Measurements from ENCODE around the gene CDH1.

Gene CDH1

DNA sequence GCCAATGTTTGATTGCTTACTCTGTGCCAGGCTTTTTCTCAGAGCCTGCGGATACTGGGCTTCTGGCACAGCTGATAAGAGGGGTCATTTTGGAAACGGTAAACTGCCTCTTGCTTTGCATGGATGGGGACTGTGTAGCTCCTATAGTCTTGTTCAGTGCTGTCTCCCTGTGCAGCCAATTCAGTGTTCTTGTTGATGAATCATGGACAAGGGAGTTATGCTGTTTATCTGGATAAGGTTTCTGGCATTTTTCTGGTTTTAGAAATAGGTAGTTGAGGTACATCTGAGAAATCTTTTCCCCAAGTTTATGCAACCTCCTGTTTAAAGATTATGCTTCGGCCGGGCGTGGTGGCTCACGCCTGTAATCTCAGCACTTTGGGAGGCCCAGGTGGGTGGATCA is 89.6 kb downstream of the CDH1 start:
- Histone ChIP-seq H3K79me2 (ENCODE audit: insufficient read depth, low read length) (no peaks in the 10 kb centered on the region), H3K4me2 (ENCODE audit: low read depth, low read length, poor library complexity, severe bottlenecking) (no peak overlapping the region), H3K4me3 (ENCODE audit: low read length, poor library complexity, severe bottlenecking) (no peak overlapping the region), H3K9me2 (replicated peaks; ENCODE audit: low read depth, low read length) (no peaks in the 10 kb centered on the region), H3K4me1 (ENCODE audit: insufficient read depth, low read length, poor library complexity, severe bottlenecking) (no peaks in the 10 kb centered on the region), H3K36me3 (ENCODE audit: insufficient read depth, low read length) (no peaks in the 10 kb centered on the region), H3K9me3 (ENCODE audit: insufficient read depth, low read depth, low read length) (no peaks in the 10 kb centered on the region), H3F3A (ENCODE audit: low read depth) (no peaks in the 10 kb centered on the region), H4K20me1 (ENCODE audit: insufficient read depth, low read length, poor library complexity, severe bottlenecking) (no peaks in the 10 kb centered on the region), H2AFZ (ENCODE audit: low read length) (no peak overlapping the region), H3K27me3 (ENCODE audit: insufficient read depth, low read length, poor library complexity, severe bottlenecking) (no peaks in the 10 kb centered on the region), H3K9ac (ENCODE audit: low read depth, low read length, poor library complexity, severe bottlenecking) (no peak overlapping the region)
- TF ChIP-seq, protein P1, sequence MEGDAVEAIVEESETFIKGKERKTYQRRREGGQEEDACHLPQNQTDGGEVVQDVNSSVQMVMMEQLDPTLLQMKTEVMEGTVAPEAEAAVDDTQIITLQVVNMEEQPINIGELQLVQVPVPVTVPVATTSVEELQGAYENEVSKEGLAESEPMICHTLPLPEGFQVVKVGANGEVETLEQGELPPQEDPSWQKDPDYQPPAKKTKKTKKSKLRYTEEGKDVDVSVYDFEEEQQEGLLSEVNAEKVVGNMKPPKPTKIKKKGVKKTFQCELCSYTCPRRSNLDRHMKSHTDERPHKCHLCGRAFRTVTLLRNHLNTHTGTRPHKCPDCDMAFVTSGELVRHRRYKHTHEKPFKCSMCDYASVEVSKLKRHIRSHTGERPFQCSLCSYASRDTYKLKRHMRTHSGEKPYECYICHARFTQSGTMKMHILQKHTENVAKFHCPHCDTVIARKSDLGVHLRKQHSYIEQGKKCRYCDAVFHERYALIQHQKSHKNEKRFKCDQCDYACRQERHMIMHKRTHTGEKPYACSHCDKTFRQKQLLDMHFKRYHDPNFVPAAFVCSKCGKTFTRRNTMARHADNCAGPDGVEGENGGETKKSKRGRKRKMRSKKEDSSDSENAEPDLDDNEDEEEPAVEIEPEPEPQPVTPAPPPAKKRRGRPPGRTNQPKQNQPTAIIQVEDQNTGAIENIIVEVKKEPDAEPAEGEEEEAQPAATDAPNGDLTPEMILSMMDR (conservative IDR thresholded peaks at IDR 0.05; ENCODE audit: low read length), result no peak
- TF ChIP-seq EZH2phosphoT487 (IDR thresholded peaks at IDR 0.05; ENCODE audit: borderline replicate concordance), result no peak

DNA sequence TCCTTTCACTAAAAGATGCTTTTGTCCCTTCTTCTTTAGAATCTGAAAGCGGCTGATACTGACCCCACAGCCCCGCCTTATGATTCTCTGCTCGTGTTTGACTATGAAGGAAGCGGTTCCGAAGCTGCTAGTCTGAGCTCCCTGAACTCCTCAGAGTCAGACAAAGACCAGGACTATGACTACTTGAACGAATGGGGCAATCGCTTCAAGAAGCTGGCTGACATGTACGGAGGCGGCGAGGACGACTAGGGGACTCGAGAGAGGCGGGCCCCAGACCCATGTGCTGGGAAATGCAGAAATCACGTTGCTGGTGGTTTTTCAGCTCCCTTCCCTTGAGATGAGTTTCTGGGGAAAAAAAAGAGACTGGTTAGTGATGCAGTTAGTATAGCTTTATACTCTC is 96.2 kb downstream of the CDH1 start:
- no peaks in the 10 kb centered on the region for H4K20me1 ChIP-seq (ENCODE audit: insufficient read depth, low read length, poor library complexity, severe bottlenecking)
- H3F3A ChIP-seq (ENCODE audit: low read depth), result no peaks in the 10 kb centered on the region
- H3K36me3 ChIP-seq (ENCODE audit: insufficient read depth, low read length), result no peaks in the 10 kb centered on the region
- H3K9me3 ChIP-seq (ENCODE audit: insufficient read depth, low read depth, low read length), result no peaks in the 10 kb centered on the region
- H3K4me3 ChIP-seq (ENCODE audit: low read length, poor library complexity, severe bottlenecking), result no peak overlapping the region
- TF ChIP-seq EZH2phosphoT487 (IDR thresholded peaks at IDR 0.05; ENCODE audit: borderline replicate concordance), result no peak
- TF ChIP-seq, protein P1 (conservative IDR thresholded peaks at IDR 0.05; ENCODE audit: low read length), result no peak
- H3K9me2 ChIP-seq (replicated peaks; ENCODE audit: low read depth, low read length), result no peaks in the 10 kb centered on the region
- no peaks in the 10 kb centered on the region for H3K4me1 ChIP-seq (ENCODE audit: insufficient read depth, low read length, poor library complexity, severe bottlenecking)
- no peaks in the 10 kb centered on the region for H3K79me2 ChIP-seq (ENCODE audit: insufficient read depth, low read length)
- H2AFZ ChIP-seq (ENCODE audit: low read length), result no peak overlapping the region
- no peak overlapping the region for H3K9ac ChIP-seq (ENCODE audit: low read depth, low read length, poor library complexity, severe bottlenecking)
- no peaks in the 10 kb centered on the region for H3K27me3 ChIP-seq (ENCODE audit: insufficient read depth, low read length, poor library complexity, severe bottlenecking)
- no peak overlapping the region for H3K4me2 ChIP-seq (ENCODE audit: low read depth, low read length, poor library complexity, severe bottlenecking)

DNA sequence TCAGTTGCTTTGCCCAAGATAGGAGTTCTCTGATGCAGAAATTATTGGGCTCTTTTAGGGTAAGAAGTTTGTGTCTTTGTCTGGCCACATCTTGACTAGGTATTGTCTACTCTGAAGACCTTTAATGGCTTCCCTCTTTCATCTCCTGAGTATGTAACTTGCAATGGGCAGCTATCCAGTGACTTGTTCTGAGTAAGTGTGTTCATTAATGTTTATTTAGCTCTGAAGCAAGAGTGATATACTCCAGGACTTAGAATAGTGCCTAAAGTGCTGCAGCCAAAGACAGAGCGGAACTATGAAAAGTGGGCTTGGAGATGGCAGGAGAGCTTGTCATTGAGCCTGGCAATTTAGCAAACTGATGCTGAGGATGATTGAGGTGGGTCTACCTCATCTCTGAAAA is 97.5 kb downstream of the CDH1 start:
- H2AFZ ChIP-seq (ENCODE audit: low read length), result no peak overlapping the region
- H3K36me3 ChIP-seq (ENCODE audit: insufficient read depth, low read length), result no peaks in the 10 kb centered on the region
- H3K9me3 ChIP-seq (ENCODE audit: insufficient read depth, low read depth, low read length), result no peaks in the 10 kb centered on the region
- H3K79me2 ChIP-seq (ENCODE audit: insufficient read depth, low read length), result no peaks in the 10 kb centered on the region
- no peak overlapping the region for H3K9ac ChIP-seq (ENCODE audit: low read depth, low read length, poor library complexity, severe bottlenecking)
- no peak overlapping the region for H3K4me2 ChIP-seq (ENCODE audit: low read depth, low read length, poor library complexity, severe bottlenecking)
- no peak overlapping the region for H3K4me3 ChIP-seq (ENCODE audit: low read length, poor library complexity, severe bottlenecking)
- no peaks in the 10 kb centered on the region for H3F3A ChIP-seq (ENCODE audit: low read depth)
- H3K27me3 ChIP-seq (ENCODE audit: insufficient read depth, low read length, poor library complexity, severe bottlenecking), result no peaks in the 10 kb centered on the region
- no peaks in the 10 kb centered on the region for H3K4me1 ChIP-seq (ENCODE audit: insufficient read depth, low read length, poor library complexity, severe bottlenecking)
- H3K9me2 ChIP-seq (replicated peaks; ENCODE audit: low read depth, low read length), result no peaks in the 10 kb centered on the region
- H4K20me1 ChIP-seq (ENCODE audit: insufficient read depth, low read length, poor library complexity, severe bottlenecking), result no peaks in the 10 kb centered on the region
- TF ChIP-seq, protein P1 (conservative IDR thresholded peaks at IDR 0.05; ENCODE audit: low read length), result no peak
- TF ChIP-seq EZH2phosphoT487 (IDR thresholded peaks at IDR 0.05; ENCODE audit: borderline replicate concordance), result no peak

Data from Loucy (cell line).